ENCODE data around the gene STOML1.

STOML1 gene

GRCh38 chr15:74008901-74009300, 16.8 kb upstream of the STOML1 start:
- H3K9me3 ChIP-seq (ENCODE audit: control insufficient read depth, insufficient read depth, low read length) = no peaks in the 10 kb centered on the region
- H3K36me3 ChIP-seq (ENCODE audit: control insufficient read depth, insufficient read depth, low read length) = peaks cover 4% of the 10 kb centered on the region
- H3K4me1 ChIP-seq (ENCODE audit: control insufficient read depth, insufficient read depth, low read length) = no peaks in the 10 kb centered on the region

GRCh38 chr15:74007820-74008371, 15.8 kb upstream of the STOML1 start:
- no peak overlapping the region for H3K4me3 ChIP-seq (ENCODE audit: low read depth, low read length)
- no peaks in the 10 kb centered on the region for H3K9me3 ChIP-seq (ENCODE audit: control insufficient read depth, insufficient read depth, low read length)
- no peak overlapping the region for H3K9ac ChIP-seq (ENCODE audit: low read depth, low read length)
- no peaks in the 10 kb centered on the region for H3K27me3 ChIP-seq (ENCODE audit: control insufficient read depth, insufficient read depth, low read length)
- no peaks in the 10 kb centered on the region for H3K4me1 ChIP-seq (ENCODE audit: control insufficient read depth, insufficient read depth, low read length)
- peaks cover 4% of the 10 kb centered on the region for H3K36me3 ChIP-seq (ENCODE audit: control insufficient read depth, insufficient read depth, low read length)

More at GRCh38 chr15:74008901-74009300, 16.8 kb upstream of the STOML1 start:
- Histone ChIP-seq H3K27me3 (ENCODE audit: control insufficient read depth, insufficient read depth, low read length) (no peaks in the 10 kb centered on the region), H3K4me3 (ENCODE audit: low read depth, low read length) (no peak overlapping the region), H3K9ac (ENCODE audit: low read depth, low read length) (no peak overlapping the region)

- Histone ChIP-seq H3K4me1 (ENCODE audit: control insufficient read depth, insufficient read depth, low read length) (no peaks in the 10 kb centered on the region), H3K9ac (ENCODE audit: low read depth, low read length) (no peak overlapping the region), H3K36me3 (ENCODE audit: control insufficient read depth, insufficient read depth, low read length) (peaks cover 4% of the 10 kb centered on the region), H3K9me3 (ENCODE audit: control insufficient read depth, insufficient read depth, low read length) (no peaks in the 10 kb centered on the region), H3K4me3 (ENCODE audit: low read depth, low read length) (no peak overlapping the region), H3K27me3 (ENCODE audit: control insufficient read depth, insufficient read depth, low read length) (no peaks in the 10 kb centered on the region)
These were observed 14.9 kb upstream of the STOML1 start for GRCh38 chr15:74006774-74007639.

GRCh38 chr15:73997986-73998385, 5.9 kb upstream of the STOML1 start:
- Histone ChIP-seq H3K9ac (ENCODE audit: low read depth, low read length) (no peak overlapping the region), H3K4me3 (ENCODE audit: low read depth, low read length) (no peak overlapping the region), H3K27me3 (ENCODE audit: control insufficient read depth, insufficient read depth, low read length) (peaks cover 11% of the 10 kb centered on the region), H3K4me1 (ENCODE audit: control insufficient read depth, insufficient read depth, low read length) (no peaks in the 10 kb centered on the region), H3K9me3 (ENCODE audit: control insufficient read depth, insufficient read depth, low read length) (no peaks in the 10 kb centered on the region), H3K36me3 (ENCODE audit: control insufficient read depth, insufficient read depth, low read length) (peaks cover 3% of the 10 kb centered on the region)

- peaks cover 3% of the 10 kb centered on the region for H3K36me3 ChIP-seq (ENCODE audit: control insufficient read depth, insufficient read depth, low read length)
- H3K27me3 ChIP-seq (ENCODE audit: control insufficient read depth, insufficient read depth, low read length) = peaks cover 16% of the 10 kb centered on the region
- no peaks in the 10 kb centered on the region for H3K9me3 ChIP-seq (ENCODE audit: control insufficient read depth, insufficient read depth, low read length)
- no peak overlapping the region for H3K9ac ChIP-seq (ENCODE audit: low read depth, low read length)
- H3K4me1 ChIP-seq (ENCODE audit: control insufficient read depth, insufficient read depth, low read length) = no peaks in the 10 kb centered on the region
- H3K4me3 ChIP-seq (ENCODE audit: low read depth, low read length) = no peak overlapping the region
These were observed 4.8 kb upstream of the STOML1 start for GRCh38 chr15:73996939-73997338.

GRCh38 chr15:73996267-73996666, 4.2 kb upstream of the STOML1 start:
- Histone ChIP-seq H3K4me1 (ENCODE audit: control insufficient read depth, insufficient read depth, low read length) (peaks cover 2% of the 10 kb centered on the region), H3K36me3 (ENCODE audit: control insufficient read depth, insufficient read depth, low read length) (peaks cover 3% of the 10 kb centered on the region), H3K9ac (ENCODE audit: low read depth, low read length) (no peak overlapping the region), H3K4me3 (ENCODE audit: low read depth, low read length) (no peak overlapping the region), H3K27me3 (ENCODE audit: control insufficient read depth, insufficient read depth, low read length) (peaks cover 16% of the 10 kb centered on the region), H3K9me3 (ENCODE audit: control insufficient read depth, insufficient read depth, low read length) (no peaks in the 10 kb centered on the region)

GRCh38 chr15:73994912-73995622, 3.0 kb upstream of the STOML1 start:
- no peaks in the 10 kb centered on the region for H3K9me3 ChIP-seq (ENCODE audit: control insufficient read depth, insufficient read depth, low read length)
- H3K36me3 ChIP-seq (ENCODE audit: control insufficient read depth, insufficient read depth, low read length) = peaks cover 3% of the 10 kb centered on the region
- peak overlapping the region; percentile 66 for H3K9ac ChIP-seq (ENCODE audit: low read depth, low read length)
- H3K4me1 ChIP-seq (ENCODE audit: control insufficient read depth, insufficient read depth, low read length) = peaks cover 3% of the 10 kb centered on the region
- peak overlapping the region; percentile 63 for H3K4me3 ChIP-seq (ENCODE audit: low read depth, low read length)
- peaks cover 16% of the 10 kb centered on the region for H3K27me3 ChIP-seq (ENCODE audit: control insufficient read depth, insufficient read depth, low read length)

- H3K4me1 ChIP-seq (ENCODE audit: control insufficient read depth, insufficient read depth, low read length) = peaks cover 3% of the 10 kb centered on the region
- H3K36me3 ChIP-seq (ENCODE audit: control insufficient read depth, insufficient read depth, low read length) = peaks cover 3% of the 10 kb centered on the region
- peak within 1 kb of the TSS; percentile 66 for H3K9ac ChIP-seq (ENCODE audit: low read depth, low read length)
- peaks cover 16% of the 10 kb centered on the region for H3K27me3 ChIP-seq (ENCODE audit: control insufficient read depth, insufficient read depth, low read length)
- no peaks in the 10 kb centered on the region for H3K9me3 ChIP-seq (ENCODE audit: control insufficient read depth, insufficient read depth, low read length)
- peak within 1 kb of the TSS; percentile 63 for H3K4me3 ChIP-seq (ENCODE audit: low read depth, low read length)
These were observed 2.4 kb upstream of the STOML1 start, which contains the start of gene PML for GRCh38 chr15:73994413-73994883. Gene PML (plus strand): TSS chr15:73994716. CDS start chr15:73994813, 97 bp downstream.

GRCh38 chr15:73993211-73993994, 1.3 kb upstream of the STOML1 start:
- peaks cover 1% of the 10 kb centered on the region for H3K36me3 ChIP-seq (ENCODE audit: control insufficient read depth, insufficient read depth, low read length)
- peaks cover 16% of the 10 kb centered on the region for H3K27me3 ChIP-seq (ENCODE audit: control insufficient read depth, insufficient read depth, low read length)
- H3K4me1 ChIP-seq (ENCODE audit: control insufficient read depth, insufficient read depth, low read length) = peaks cover 3% of the 10 kb centered on the region
- no peaks in the 10 kb centered on the region for H3K9me3 ChIP-seq (ENCODE audit: control insufficient read depth, insufficient read depth, low read length)
- no peak overlapping the region for H3K4me3 ChIP-seq (ENCODE audit: low read depth, low read length)
- no peak overlapping the region for H3K9ac ChIP-seq (ENCODE audit: low read depth, low read length)

GRCh38 chr15:73992594-73992898, 451 bp upstream of the STOML1 start:
- H3K4me1 ChIP-seq (ENCODE audit: control insufficient read depth, insufficient read depth, low read length) = peaks cover 3% of the 10 kb centered on the region
- no peak overlapping the region for H3K9ac ChIP-seq (ENCODE audit: low read depth, low read length)
- peaks cover 16% of the 10 kb centered on the region for H3K27me3 ChIP-seq (ENCODE audit: control insufficient read depth, insufficient read depth, low read length)
- no peaks in the 10 kb centered on the region for H3K36me3 ChIP-seq (ENCODE audit: control insufficient read depth, insufficient read depth, low read length)
- H3K4me3 ChIP-seq (ENCODE audit: low read depth, low read length) = no peak overlapping the region
- no peaks in the 10 kb centered on the region for H3K9me3 ChIP-seq (ENCODE audit: control insufficient read depth, insufficient read depth, low read length)

GRCh38 chr15:73991260-73991659, 835 bp downstream of the STOML1 start:
- H3K4me1 ChIP-seq (ENCODE audit: control insufficient read depth, insufficient read depth, low read length) = peaks cover 3% of the 10 kb centered on the region
- no peaks in the 10 kb centered on the region for H3K9me3 ChIP-seq (ENCODE audit: control insufficient read depth, insufficient read depth, low read length)
- peak overlapping the region; percentile 61 for H3K4me3 ChIP-seq (ENCODE audit: low read depth, low read length)
- H3K9ac ChIP-seq (ENCODE audit: low read depth, low read length) = no peak overlapping the region
- peaks cover 16% of the 10 kb centered on the region for H3K27me3 ChIP-seq (ENCODE audit: control insufficient read depth, insufficient read depth, low read length)
- H3K36me3 ChIP-seq (ENCODE audit: control insufficient read depth, insufficient read depth, low read length) = no peaks in the 10 kb centered on the region

All from iPS-15b (cell line).